Measurements from ENCODE around the gene GMPPA.

Gene GMPPA

GRCh38 chr2:219508971-219509779 lies 10.5 kb downstream of the GMPPA start:
- DNase-seq (ENCODE audit: low read depth) = no peak
- H3K4me3 ChIP-seq (ENCODE audit: low read depth, low read length) = no peak overlapping the region
- TF ChIP-seq CTCF (IDR thresholded peaks at IDR 0.05; ENCODE audit: low read depth, low read length, missing control alignments) = no peak
- in situ Hi-C loops (cut with HindIII; ENCODE audit: low sequenced_read_pairs) = no loop called here

GRCh38 chr2:219509780-219510511 lies 11.3 kb downstream of the GMPPA start:
- peak; percentile 81 for TF ChIP-seq CTCF (IDR thresholded peaks at IDR 0.05; ENCODE audit: low read depth, low read length, missing control alignments)
- DNase-seq (ENCODE audit: low read depth) = no peak
- in situ Hi-C loops (cut with HindIII; ENCODE audit: low sequenced_read_pairs) = no loop called here
- H3K4me3 ChIP-seq (ENCODE audit: low read depth, low read length) = no peak overlapping the region

- in situ Hi-C loops (cut with HindIII; ENCODE audit: low sequenced_read_pairs) = no loop called here
- no peak overlapping the region for H3K4me3 ChIP-seq (ENCODE audit: low read depth, low read length)
- no peak for TF ChIP-seq CTCF (IDR thresholded peaks at IDR 0.05; ENCODE audit: low read depth, low read length, missing control alignments)
- no peak for DNase-seq (ENCODE audit: low read depth)
Measured at GRCh38 chr2:219510512-219511135, 11.9 kb downstream of the GMPPA start.

GRCh38 chr2:219511547-219512325 lies 13.0 kb downstream of the GMPPA start:
- no peak for DNase-seq (ENCODE audit: low read depth)
- H3K4me3 ChIP-seq (ENCODE audit: low read depth, low read length) = no peak overlapping the region
- no peak for TF ChIP-seq CTCF (IDR thresholded peaks at IDR 0.05; ENCODE audit: low read depth, low read length, missing control alignments)
- in situ Hi-C loops (cut with HindIII; ENCODE audit: low sequenced_read_pairs) = no loop called here

GRCh38 chr2:219512524-219513216 lies 14.0 kb downstream of the GMPPA start:
- DNase-seq (ENCODE audit: low read depth) = no peak
- in situ Hi-C loops (cut with HindIII; ENCODE audit: low sequenced_read_pairs) = no loop called here
- TF ChIP-seq CTCF (IDR thresholded peaks at IDR 0.05; ENCODE audit: low read depth, low read length, missing control alignments) = no peak
- H3K4me3 ChIP-seq (ENCODE audit: low read depth, low read length) = no peak overlapping the region

Measured in astrocyte of the cerebellum (primary cell).